Measurements from ENCODE around the gene HADHA. TPM values are rescaled to one million over a fixed set of nuclear protein-coding genes. Genes with fewer than 3 reads are reported as not detected.
A peak's percentile ranks its signal among the peaks of the same experiment; 100 is the strongest.

The HADHA gene
- total and polyA plus RNA-seq, 4 donors = 35.2 to 117 (median 94.2) TPM

- peak overlapping the region; percentile 86 to 87 for H3K9ac ChIP-seq (ENCODE audit: insufficient read depth in 1 of 2, low read length in 2 of 2)
- peaks cover 0 to 12% (median 0%) of the 10 kb centered on the region in 4 donors for H3K36me3 ChIP-seq (ENCODE audit: control insufficient read depth in 4 of 4, insufficient read depth in 4 of 4, low read length in 4 of 4)
- ATAC-seq (ENCODE audit: insufficient read depth, low FRiP score) = no peak
- no peaks in the 10 kb centered on the region for H3K9me3 ChIP-seq (ENCODE audit: control insufficient read depth in 4 of 4, insufficient read depth in 3 of 4, low read length in 3 of 4)
- peak overlapping the region; percentile 91 for H3K4me3 ChIP-seq
- peak overlapping the region; percentile 98 for H3K27ac ChIP-seq (ENCODE audit: low read depth in 1 of 2, low read length in 1 of 2)
- DNase-seq = peak; percentile 15 to 77 (median 76)
- H3K27me3 ChIP-seq (ENCODE audit: control insufficient read depth in 3 of 3, insufficient read depth in 3 of 3, low read length in 2 of 3) = no peaks in the 10 kb centered on the region
- 0 to 1% methylated on average over 22 of the region's 22 CpGs for WGBS, 2 donors
- no peak for TF ChIP-seq CTCF (IDR thresholded peaks at IDR 0.05; ENCODE audit: control extremely low read depth, extremely low read depth)
- peaks cover 6 to 24% (median 20%) of the 10 kb centered on the region in 5 donors for H3K4me1 ChIP-seq (ENCODE audit: control insufficient read depth in 5 of 5, insufficient read depth in 5 of 5, low read length in 5 of 5)
These were observed 743 bp downstream of the HADHA start for GRCh38 chr2:26243470-26244308.

GRCh38 chr2:26241928-26242436, 2.5 kb downstream of the HADHA start:
- H3K4me1 ChIP-seq (ENCODE audit: control insufficient read depth in 5 of 5, insufficient read depth in 5 of 5, low read length in 5 of 5) = peaks cover 6 to 30% (median 20%) of the 10 kb centered on the region in 5 donors
- TF ChIP-seq CTCF (IDR thresholded peaks at IDR 0.05; ENCODE audit: control extremely low read depth, extremely low read depth) = no peak
- no peak for ATAC-seq (ENCODE audit: insufficient read depth, low FRiP score)
- DNase-seq = no peak
- peaks cover 3 to 19% (median 8%) of the 10 kb centered on the region in 4 donors for H3K36me3 ChIP-seq (ENCODE audit: control insufficient read depth in 4 of 4, insufficient read depth in 4 of 4, low read length in 4 of 4)
- WGBS, 2 donors = 85 to 91% methylated on average over 6 of the region's 6 CpGs
- H3K9ac ChIP-seq (ENCODE audit: insufficient read depth in 1 of 2, low read length in 2 of 2) = no peak overlapping the region
- no peaks in the 10 kb centered on the region for H3K9me3 ChIP-seq (ENCODE audit: control insufficient read depth in 4 of 4, insufficient read depth in 3 of 4, low read length in 3 of 4)
- H3K27me3 ChIP-seq (ENCODE audit: control insufficient read depth in 3 of 3, insufficient read depth in 3 of 3, low read length in 2 of 3) = no peaks in the 10 kb centered on the region
- no peak overlapping the region for H3K4me3 ChIP-seq
- no peak overlapping the region for H3K27ac ChIP-seq (ENCODE audit: low read depth in 1 of 2, low read length in 1 of 2)

- ATAC-seq (ENCODE audit: insufficient read depth, low FRiP score) (no peak), DNase-seq (peak in 1 of 3 donors; percentile 31)
- Histone ChIP-seq H3K36me3 (ENCODE audit: control insufficient read depth in 4 of 4, insufficient read depth in 4 of 4, low read length in 4 of 4) (peaks cover 6 to 35% (median 20%) of the 10 kb centered on the region in 4 donors), H3K9me3 (ENCODE audit: control insufficient read depth in 4 of 4, insufficient read depth in 3 of 4, low read length in 3 of 4) (no peaks in the 10 kb centered on the region), H3K27ac (ENCODE audit: low read depth in 1 of 2, low read length in 1 of 2) (no peak overlapping the region), H3K27me3 (ENCODE audit: control insufficient read depth in 3 of 3, insufficient read depth in 3 of 3, low read length in 2 of 3) (no peaks in the 10 kb centered on the region), H3K4me3 (no peak overlapping the region), H3K4me1 (ENCODE audit: control insufficient read depth in 5 of 5, insufficient read depth in 5 of 5, low read length in 5 of 5) (peaks cover 0 to 22% (median 7%) of the 10 kb centered on the region in 5 donors), H3K9ac (ENCODE audit: insufficient read depth in 1 of 2, low read length in 2 of 2) (no peak overlapping the region)
- WGBS, 2 donors = 60 to 75% methylated on average over 4 of the region's 4 CpGs
- TF ChIP-seq CTCF (IDR thresholded peaks at IDR 0.05; ENCODE audit: control extremely low read depth, extremely low read depth) = no peak
These were observed 6.0 kb downstream of the HADHA start for GRCh38 chr2:26238311-26238958.

Measured in lung (tissue), 12 donors.